Measurements from ENCODE around the gene BTBD9.

The BTBD9 gene

GRCh38 chr6:38220069-38220723 lies 419.5 kb downstream of the BTBD9 start:
- no peak for DNase-seq

GRCh38 chr6:38218235-38218634 lies 421.5 kb downstream of the BTBD9 start:
- no peak for DNase-seq

GRCh38 chr6:38216451-38216850 lies 423.3 kb downstream of the BTBD9 start:
- no peak for DNase-seq

- DNase-seq = no peak
Observed at GRCh38 chr6:38215651-38216311, 423.9 kb downstream of the BTBD9 start.

- DNase-seq = no peak
Observed at GRCh38 chr6:38215225-38215624, 424.5 kb downstream of the BTBD9 start.

- DNase-seq = no peak
Observed at GRCh38 chr6:38214159-38214558, 425.6 kb downstream of the BTBD9 start.

- no peak for DNase-seq
Observed at GRCh38 chr6:38213251-38213658, 426.5 kb downstream of the BTBD9 start.

GRCh38 chr6:38212579-38212978 lies 427.1 kb downstream of the BTBD9 start:
- DNase-seq = no peak

- DNase-seq = no peak
Observed at GRCh38 chr6:38212116-38212515, 427.6 kb downstream of the BTBD9 start.

GRCh38 chr6:38209371-38210260 lies 430.1 kb downstream of the BTBD9 start:
- DNase-seq = no peak

GRCh38 chr6:38208028-38208427 lies 431.7 kb downstream of the BTBD9 start:
- no peak for DNase-seq

- DNase-seq = no peak
Observed at GRCh38 chr6:38207375-38207774, 432.4 kb downstream of the BTBD9 start.

- DNase-seq = no peak
Observed at GRCh38 chr6:38198219-38198618, 441.5 kb downstream of the BTBD9 start.

- no peak for DNase-seq
Observed at GRCh38 chr6:38195113-38195635, 444.6 kb downstream of the BTBD9 start.

- no peak for DNase-seq
Observed at GRCh38 chr6:38194589-38194988, 445.1 kb downstream of the BTBD9 start.

GRCh38 chr6:38194282-38194572 lies 445.5 kb downstream of the BTBD9 start:
- no peak for DNase-seq

GRCh38 chr6:38193481-38194281 lies 446.0 kb downstream of the BTBD9 start:
- no peak for DNase-seq

GRCh38 chr6:38193051-38193450 lies 446.7 kb downstream of the BTBD9 start:
- DNase-seq = no peak

- DNase-seq = no peak
Observed at GRCh38 chr6:38192487-38192886, 447.2 kb downstream of the BTBD9 start.

- DNase-seq = no peak
Observed at GRCh38 chr6:38192011-38192410, 447.7 kb downstream of the BTBD9 start.

- DNase-seq = no peak
Observed at GRCh38 chr6:38191418-38191817, 448.3 kb downstream of the BTBD9 start.

- no peak for DNase-seq
Observed at GRCh38 chr6:38188677-38189335, 450.9 kb downstream of the BTBD9 start.
